H1 (cell line): ENCODE results near the gene KHDC1L. TPM values are rescaled to one million over a fixed set of nuclear protein-coding genes. Genes with fewer than 3 reads are reported as not detected.

Experiments
- HDAC6 ChIP-seq: IDR thresholded peaks from one replicate; pipeline ENCODE4 v1.7.1; 2012; ENCODE audit warnings: low read depth, mild to moderate bottlenecking, inconsistent platforms, low read length, moderate library complexity
- JUND ChIP-seq: IDR thresholded peaks from 2 replicates; pipeline ENCODE4 v1.6.1; 2011; ENCODE audit warnings: mild to moderate bottlenecking, improper control_type of control experiment, low read length
- NANOG ChIP-seq: IDR thresholded peaks from 2 replicates; pipeline ENCODE4 v1.6.1; 2011; ENCODE audit warnings: low read length, low read depth, mild to moderate bottlenecking, inconsistent platforms; ENCODE audit not compliant: insufficient read depth, poor library complexity, severe bottlenecking
- RFX5 ChIP-seq: IDR thresholded peaks from 2 replicates; pipeline ENCODE4 v1.6.1; 2011; ENCODE audit warnings: low read depth, low read length, improper control_type of control experiment, borderline replicate concordance
- SIN3A ChIP-seq, 2 experiments: IDR thresholded peaks in 1 of 2; conservative IDR thresholded peaks in 1 of 2; 2 replicates each; pipeline ENCODE4 v1.6.1; 2011 to 2012; ENCODE audit warnings: low read length in 2 of 2, improper control_type of control experiment in 1 of 2, low read depth in 1 of 2, mild to moderate bottlenecking in 1 of 2
- SUZ12 ChIP-seq: fragments of 200-600 bp; sonication (generic); IDR thresholded peaks from 2 replicates; pipeline ENCODE4 v1.6.1; 2012; ENCODE audit warnings: mild to moderate bottlenecking, inconsistent platforms, low read length, moderate library complexity, mixed read lengths
- TAF1 ChIP-seq: IDR thresholded peaks from 2 replicates; pipeline ENCODE4 v1.6.1; 2011; ENCODE audit warnings: mild to moderate bottlenecking, low read depth, low read length
- ZNF274 ChIP-seq: IDR thresholded peaks from 2 replicates; pipeline ENCODE4 v1.7.0; 2012; ENCODE audit warnings: low read length, borderline replicate concordance; ENCODE audit errors: extremely low read depth
- polyA plus RNA-seq, 7 experiments: library from polyadenylated mRNA; depleted of rRNA in 3 of 7; stranded (reverse) in 5 of 7; unstranded in 2 of 7; fragments of >200 nt in 5 of 7; fragments of 200-250 nt in 2 of 7; gene quantifications; 1 replicate in 5 of 7; 2 replicates in 1 of 7; 4 replicates in 1 of 7; pipeline versions ENCODE4 v1.2.1 to v1.2.3, GENCODE V29; 2011 to 2013; ENCODE audit warnings: missing spikeins in 2 of 7, mixed read lengths in 2 of 7
- total RNA-seq: library from RNA; stranded (reverse); fragmentation: NEBNext Ultra II Directional; extraction: Animal tissue kit (Norgen Biotek cat#: 25700); gene quantifications from 2 replicates; pipeline ENCODE4 v1.2.1, GENCODE V29; 2021

The KHDC1L gene
- total and polyA plus RNA-seq, 2 of the 8 experiments (the other 6 are each of a cell fraction or from before 2014, with no cell fraction given), result 0.14 TPM; not detected in 1

GRCh38 chr6:73207221-73207837 lies 18.0 kb downstream of the KHDC1L start (continued):
- TF ChIP-seq RFX5 (no peak), ZNF274 (no peak), HDAC6 (no peak), JUND (no peak), TAF1 (no peak), SUZ12 (no peak), SIN3A (conservative IDR thresholded peaks at IDR 0.05 in 1 of 2, IDR thresholded peaks at IDR 0.05 in 1 of 2; ENCODE audit: low read depth in 1 of 2, low read length in 2 of 2) (no peak), NANOG (no peak)
